Ovary (tissue), 3 donors: ENCODE data around the gene POLR2E.

ENCODE experiments used
- CTCF ChIP-seq, 3 donors: fragments of 450-650 bp in 2 of 3; fragments of 200-600 bp in 1 of 3; IDR thresholded peaks; one replicate each; pipeline versions ENCODE4 v1.5.1 to v1.8.0; 2016 to 2022; ENCODE audit warnings: antibody characterized with exemption in 3 of 3, mild to moderate bottlenecking in 1 of 3
- EP300 ChIP-seq: sonication (generic); formaldehyde crosslinking; IDR thresholded peaks from one replicate; pipeline ENCODE4 v1.6.1; 2017; ENCODE audit warnings: antibody characterized with exemption
- POLR2A ChIP-seq: fragments of 450-650 bp; IDR thresholded peaks from one replicate; pipeline ENCODE4 v1.6.1; 2017; ENCODE audit warnings: antibody characterized with exemption, mild to moderate bottlenecking, moderate library complexity
- donor health status: DM: no; HTN: no; CAD: no.

- TF ChIP-seq CTCF (IDR thresholded peaks at IDR 0.05) (no peak), POLR2A (no peak), EP300 (no peak)
Measured at GRCh38 chr19:1134431-1134830, 39.3 kb upstream of the POLR2E start.
